ENCODE measurements around the gene MINDY1. TPM values are rescaled to one million over a fixed set of nuclear protein-coding genes. Genes with fewer than 3 reads are reported as not detected.
A peak's percentile ranks its signal among the peaks of the same experiment; 100 is the strongest.

The MINDY1 gene
- total RNA-seq, 2 experiments from 2014 or later, result 16.4 to 18.3 TPM

DNA sequence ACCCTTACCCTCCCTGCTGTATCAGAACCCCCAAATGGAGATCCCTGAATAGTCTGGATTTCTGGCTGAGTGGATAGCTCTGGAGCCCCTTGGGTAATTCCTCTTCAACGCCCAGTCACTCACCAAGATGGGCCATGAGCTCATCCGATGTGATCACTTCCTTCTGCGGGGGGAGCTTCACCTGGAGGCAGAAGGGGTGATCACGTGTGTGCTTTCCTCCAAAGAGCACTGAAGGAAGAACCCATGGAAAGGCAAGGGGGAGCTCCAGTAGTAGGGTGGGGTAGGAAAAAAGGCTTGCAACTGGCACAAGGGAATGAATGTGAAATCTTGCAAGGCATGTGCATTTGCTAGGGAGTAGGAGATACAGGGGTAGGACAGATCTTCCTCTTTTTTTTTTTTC lies 5.1 kb downstream of the MINDY1 start:
- no peak overlapping the region for H3K4me3 Mint-ChIP-seq
- H3K9me3 Mint-ChIP-seq, result no peaks in the 10 kb centered on the region
- H3K4me1 Mint-ChIP-seq (ENCODE audit: low read depth), result peaks cover 58% of the 10 kb centered on the region
- H3K36me3 Mint-ChIP-seq, result peaks cover 13% of the 10 kb centered on the region
- ChIA-PET CTCF (interaction anchor here (14.0 kb wide), 1 partner anchor 24 kb away, joined by 222 read pairs; the partner anchor contains the start of genes ANXA9 and CERS2), POLR2A (interaction anchor here (1.1 kb wide), 1 partner anchor 237 kb away, joined by 3 read pairs; no protein-coding TSS in a partner anchor)
- no peaks in the 10 kb centered on the region for H3K27me3 Mint-ChIP-seq
- DNase-seq, result no peak
- intact Hi-C loops (cut with micrococcal nuclease), result no loop called here
- no peak overlapping the region for H3K27ac Mint-ChIP-seq

DNA sequence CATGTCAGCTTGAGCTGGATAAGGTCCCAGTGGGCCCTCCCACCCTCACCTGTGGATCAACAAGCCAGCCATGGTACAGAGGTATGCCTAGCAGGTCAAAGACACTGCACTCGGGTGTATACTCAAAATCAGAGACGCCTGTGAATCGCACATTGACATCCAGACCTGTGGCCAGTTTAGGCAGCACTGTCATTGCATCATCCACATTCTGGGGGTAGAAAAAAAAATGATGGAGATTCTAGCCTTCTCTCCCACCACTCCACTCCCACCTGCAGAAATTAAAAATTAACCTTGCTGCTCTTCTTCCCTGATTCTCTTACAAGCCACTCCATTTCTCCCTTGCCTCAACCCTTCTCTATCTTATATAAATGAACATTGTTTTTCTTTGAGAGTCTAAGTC lies 6.3 kb downstream of the MINDY1 start:
- H3K9me3 Mint-ChIP-seq, result no peaks in the 10 kb centered on the region
- peaks cover 54% of the 10 kb centered on the region for H3K4me1 Mint-ChIP-seq (ENCODE audit: low read depth)
- no peaks in the 10 kb centered on the region for H3K27me3 Mint-ChIP-seq
- no peak for DNase-seq
- H3K4me3 Mint-ChIP-seq, result no peak overlapping the region
- H3K27ac Mint-ChIP-seq, result peak overlapping the region; percentile 16
- ChIA-PET CTCF (interaction anchor here (14.0 kb wide), 1 partner anchor 23 kb away, joined by 222 read pairs; the partner anchor contains the start of genes ANXA9 and CERS2), POLR2A (interaction anchor here (0.7 kb wide), 1 partner anchor 54 kb away, joined by 3 read pairs; no protein-coding TSS in a partner anchor)
- intact Hi-C loops (cut with micrococcal nuclease), result no loop called here
- peaks cover 13% of the 10 kb centered on the region for H3K36me3 Mint-ChIP-seq

DNA sequence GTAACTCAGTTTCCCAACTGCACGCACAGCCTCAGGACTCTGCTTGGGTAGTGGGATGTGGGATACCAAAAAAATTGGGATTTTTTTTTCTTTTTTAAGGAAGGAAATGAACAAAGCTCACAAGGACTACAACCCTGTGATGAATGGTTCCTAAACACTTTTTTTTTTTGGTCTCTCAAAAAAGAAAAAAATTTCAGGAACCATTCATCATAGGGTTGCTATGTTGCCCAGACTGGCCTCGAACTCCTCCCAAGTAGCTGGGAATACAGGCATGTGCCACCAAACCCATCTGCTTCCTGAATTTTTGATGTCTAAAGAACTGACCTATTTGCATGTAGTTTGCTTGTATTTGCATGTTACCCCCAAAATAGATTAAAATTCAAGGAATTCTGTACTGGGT lies 6.8 kb downstream of the MINDY1 start:
- no peak for DNase-seq
- H3K36me3 Mint-ChIP-seq, result peaks cover 13% of the 10 kb centered on the region
- peaks cover 52% of the 10 kb centered on the region for H3K4me1 Mint-ChIP-seq (ENCODE audit: low read depth)
- ChIA-PET CTCF (interaction anchor here (0.6 to 14.0 kb wide), 2 partner anchors 22 to 439 kb away, joined by 3 to 222 read pairs; partner anchors contain the start of genes ANXA9 and CERS2), POLR2A (no interaction called here)
- intact Hi-C loops (cut with micrococcal nuclease), result no loop called here
- no peak overlapping the region for H3K27ac Mint-ChIP-seq
- no peaks in the 10 kb centered on the region for H3K27me3 Mint-ChIP-seq
- H3K4me3 Mint-ChIP-seq, result no peak overlapping the region
- H3K9me3 Mint-ChIP-seq, result no peaks in the 10 kb centered on the region

DNA sequence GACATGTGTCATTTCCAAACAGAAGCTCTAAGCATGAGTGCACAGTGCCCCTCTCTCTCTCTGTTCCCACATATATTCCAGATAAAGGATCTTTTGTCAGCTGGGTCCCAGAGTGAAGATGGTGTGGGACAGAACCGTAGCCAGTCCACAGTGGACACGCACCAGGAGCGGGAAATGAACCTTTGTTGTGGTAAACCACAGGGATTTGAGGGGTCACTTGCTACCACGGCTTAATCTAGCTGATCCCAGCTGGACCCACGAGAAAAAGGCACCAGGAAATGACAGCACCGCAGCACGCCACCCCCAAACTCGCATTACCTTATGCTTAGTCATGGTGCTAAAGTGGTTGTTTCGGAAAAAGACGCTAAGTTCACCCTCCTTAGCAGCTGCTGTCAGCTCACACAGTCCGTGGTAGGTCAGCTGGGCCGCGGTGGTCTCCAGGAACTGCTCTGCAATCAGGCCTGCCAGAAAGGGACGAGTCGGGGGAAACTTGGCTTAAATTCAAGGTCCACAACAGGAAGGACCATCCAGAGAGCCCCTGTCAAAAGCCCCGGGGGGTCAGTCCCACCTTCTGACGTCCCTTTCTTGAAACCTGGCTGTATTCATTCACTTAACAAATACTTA lies 7.5 kb downstream of the MINDY1 start:
- CTCF ChIA-PET, result interaction anchor here (1.1 to 14.0 kb wide), 3 partner anchors 14 to 33 kb away, joined by 4 to 222 read pairs (median 7); partner anchors contain the start of genes ANXA9 and CERS2
- peak; percentile 47 for DNase-seq
- H3K27ac Mint-ChIP-seq, result peak overlapping the region; percentile 20
- H3K4me1 Mint-ChIP-seq (ENCODE audit: low read depth), result peaks cover 47% of the 10 kb centered on the region
- intact Hi-C loops (cut with micrococcal nuclease), result no loop called here
- no peak overlapping the region for H3K4me3 Mint-ChIP-seq
- no peaks in the 10 kb centered on the region for H3K9me3 Mint-ChIP-seq
- H3K27me3 Mint-ChIP-seq, result no peaks in the 10 kb centered on the region
- POLR2A ChIA-PET, result interaction anchor here (0.5 kb wide), 1 partner anchor 23 kb away, joined by 3 read pairs; no protein-coding TSS in a partner anchor
- peaks cover 13% of the 10 kb centered on the region for H3K36me3 Mint-ChIP-seq

DNA sequence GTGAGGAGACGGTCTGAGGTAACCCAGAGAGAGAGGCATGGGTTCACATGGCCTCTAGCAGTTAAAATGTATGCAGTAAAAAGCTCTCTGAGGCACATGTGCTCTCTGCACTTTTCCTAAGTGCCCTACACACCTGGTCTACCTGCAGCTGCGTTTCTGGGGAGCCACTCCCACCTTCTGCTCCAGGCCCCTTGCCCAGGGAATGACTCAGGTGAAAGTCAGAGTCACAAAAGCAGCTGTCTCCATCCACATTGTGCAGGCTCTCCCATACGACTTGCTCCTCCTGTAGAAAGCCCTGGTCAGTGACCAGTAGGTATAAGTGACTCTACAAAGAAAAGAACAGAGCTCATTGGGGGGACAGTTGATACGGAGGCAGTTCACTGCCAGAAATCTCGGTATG lies 8.8 kb downstream of the MINDY1 start:
- Mint-ChIP-seq H3K9me3 (no peaks in the 10 kb centered on the region), H3K27me3 (no peaks in the 10 kb centered on the region), H3K27ac (no peak overlapping the region), H3K4me1 (ENCODE audit: low read depth) (peaks cover 37% of the 10 kb centered on the region), H3K4me3 (no peak overlapping the region), H3K36me3 (peaks cover 13% of the 10 kb centered on the region)
- intact Hi-C loops (cut with micrococcal nuclease), result loop anchor here (2.0 kb wide), 1 partner anchor 19 kb away; no protein-coding TSS in a partner anchor
- CTCF ChIA-PET, result interaction anchor here (1.4 to 14.0 kb wide), 3 partner anchors 8 to 20 kb away, joined by 7 to 222 read pairs (median 10); partner anchors contain the start of genes ANXA9, CERS2 and MINDY1
- POLR2A ChIA-PET, result no interaction called here
- DNase-seq, result no peak

DNA sequence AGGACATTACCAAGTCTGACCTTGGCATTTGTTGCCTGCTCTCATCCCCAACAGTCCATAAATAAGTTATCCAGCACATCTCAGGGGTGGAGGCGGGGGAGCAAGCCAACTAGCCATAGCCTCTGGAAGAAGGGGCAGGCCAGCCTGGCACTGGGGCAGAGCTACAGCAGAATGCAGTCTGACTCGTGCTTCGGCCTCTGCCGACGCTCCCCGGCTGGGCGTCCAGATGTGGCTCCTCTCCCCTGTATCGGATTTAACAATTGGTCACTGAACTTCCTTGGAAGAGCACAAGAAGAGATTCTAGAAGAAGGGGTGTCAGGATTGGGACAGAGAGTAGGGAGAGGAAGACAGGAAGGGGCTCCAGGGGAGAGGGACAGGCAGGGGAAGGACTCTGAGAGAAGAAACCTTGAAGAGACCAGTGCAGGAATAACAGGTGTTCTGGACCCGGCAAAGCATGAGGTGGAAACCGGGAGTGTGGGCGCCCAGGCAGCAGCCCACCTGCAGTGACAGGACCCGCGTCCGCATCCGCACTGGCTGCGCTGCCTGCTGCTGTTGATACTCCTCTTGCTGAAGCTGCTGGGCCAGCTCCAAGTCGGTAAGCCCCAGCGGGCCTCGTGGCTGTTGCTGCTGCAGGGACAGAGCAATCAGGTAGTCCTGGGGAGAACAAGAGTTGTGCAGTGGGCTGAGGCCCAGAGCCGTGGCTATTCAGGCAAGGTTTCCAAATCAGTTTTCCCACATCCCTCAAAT lies 9.4 kb downstream of the MINDY1 start:
- no peak overlapping the region for H3K27ac Mint-ChIP-seq
- ChIA-PET POLR2A (no interaction called here), CTCF (interaction anchor here (1.1 to 14.0 kb wide), 7 partner anchors 8 to 40 kb away, joined by 3 to 222 read pairs (median 10); partner anchors contain the start of genes ANXA9, CERS2 and MINDY1)
- H3K27me3 Mint-ChIP-seq, result no peaks in the 10 kb centered on the region
- no peaks in the 10 kb centered on the region for H3K9me3 Mint-ChIP-seq
- intact Hi-C loops (cut with micrococcal nuclease), result loop anchor here (2.0 kb wide), 1 partner anchor 18 kb away; no protein-coding TSS in a partner anchor
- H3K4me1 Mint-ChIP-seq (ENCODE audit: low read depth), result peaks cover 31% of the 10 kb centered on the region
- peaks cover 11% of the 10 kb centered on the region for H3K36me3 Mint-ChIP-seq
- H3K4me3 Mint-ChIP-seq, result no peak overlapping the region
- no peak for DNase-seq

DNA sequence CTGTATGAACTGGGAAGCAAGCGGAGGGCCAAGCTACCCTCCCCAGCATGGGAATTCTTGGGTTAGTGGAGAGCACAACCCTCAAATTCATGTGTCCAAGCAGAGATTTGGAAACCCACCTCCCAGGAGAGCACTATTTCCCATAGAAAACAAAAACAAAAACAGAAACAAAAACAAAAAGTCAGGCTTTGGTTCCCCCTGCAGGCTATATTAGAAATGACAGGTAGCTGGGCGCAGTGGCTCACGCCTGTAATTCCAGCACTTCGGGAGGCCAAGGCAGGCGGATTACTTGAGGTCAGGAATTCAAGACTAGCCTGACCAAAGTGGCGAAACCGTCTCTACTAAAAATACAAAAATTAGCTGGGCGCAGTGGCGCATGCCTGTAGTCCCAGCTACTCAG lies 10.8 kb downstream of the MINDY1 start:
- CTCF ChIA-PET, result interaction anchor here (0.5 to 14.0 kb wide), 29 partner anchors 9 to 739 kb away, joined by 3 to 222 read pairs (median 3); partner anchors contain the start of genes ANXA9, CA14, CDC42SE1 and CERS2
- Mint-ChIP-seq H3K36me3 (peaks cover 7% of the 10 kb centered on the region), H3K27ac (no peak overlapping the region), H3K9me3 (no peaks in the 10 kb centered on the region), H3K4me3 (no peak overlapping the region), H3K27me3 (no peaks in the 10 kb centered on the region), H3K4me1 (ENCODE audit: low read depth) (peaks cover 18% of the 10 kb centered on the region)
- intact Hi-C loops (cut with micrococcal nuclease), result loop anchor here (2.0 kb wide), 1 partner anchor 17 kb away; no protein-coding TSS in a partner anchor
- POLR2A ChIA-PET, result interaction anchor here (0.9 kb wide), 1 partner anchor 10 kb away, joined by 5 read pairs; the partner anchor contains the start of gene MINDY1
- peak; percentile 41 for DNase-seq

DNA sequence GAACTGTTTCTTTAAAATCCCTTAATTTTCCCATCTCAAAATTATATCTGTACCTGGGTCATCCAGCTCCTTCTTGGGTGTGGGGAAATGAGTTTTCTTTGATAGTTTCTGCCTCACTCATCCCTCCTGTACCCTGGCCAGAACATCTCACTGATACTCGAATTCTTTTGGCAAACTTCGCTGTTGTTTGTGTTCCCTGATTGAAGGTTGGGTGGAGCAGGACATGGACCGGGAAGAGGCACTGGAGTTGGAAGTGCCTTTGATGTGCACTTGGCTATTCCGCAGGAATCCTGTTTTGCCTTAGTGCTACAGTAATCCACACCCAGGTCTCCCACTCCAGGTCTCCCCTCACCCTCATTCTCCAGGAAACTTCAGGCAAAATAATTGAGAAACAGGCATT lies 11.2 kb downstream of the MINDY1 start:
- ChIA-PET POLR2A (interaction anchor here (0.9 kb wide), 1 partner anchor 11 kb away, joined by 5 read pairs; the partner anchor contains the start of gene MINDY1), CTCF (interaction anchor here (0.6 to 14.0 kb wide), 22 partner anchors 9 to 787 kb away, joined by 3 to 222 read pairs (median 4); partner anchors contain the start of genes ANXA9, CDC42SE1, CERS2 and GOLPH3L)
- peaks cover 16% of the 10 kb centered on the region for H3K4me1 Mint-ChIP-seq (ENCODE audit: low read depth)
- H3K27ac Mint-ChIP-seq, result no peak overlapping the region
- intact Hi-C loops (cut with micrococcal nuclease), result no loop called here
- no peak overlapping the region for H3K4me3 Mint-ChIP-seq
- no peaks in the 10 kb centered on the region for H3K9me3 Mint-ChIP-seq
- H3K36me3 Mint-ChIP-seq, result peaks cover 7% of the 10 kb centered on the region
- DNase-seq, result no peak
- no peaks in the 10 kb centered on the region for H3K27me3 Mint-ChIP-seq

DNA sequence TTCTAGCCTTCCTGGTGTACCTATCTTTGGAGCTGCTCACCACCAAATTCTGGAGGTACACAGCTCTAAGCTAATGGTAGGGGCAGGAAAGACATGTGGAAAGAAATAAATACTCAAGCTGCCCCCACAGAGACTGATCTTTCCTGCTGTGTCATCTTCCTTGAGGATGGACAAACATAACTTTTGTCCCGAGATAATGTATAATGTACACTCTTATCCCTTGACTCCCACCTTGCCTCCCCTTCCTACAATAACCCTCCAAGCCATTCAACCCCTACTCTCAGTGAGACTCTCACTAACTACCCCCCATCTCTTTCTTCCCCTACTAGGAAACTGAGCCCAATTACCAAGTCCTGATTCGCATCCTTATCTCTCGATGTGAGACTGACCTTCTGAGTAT lies 12.5 kb downstream of the MINDY1 start:
- ChIA-PET POLR2A (no interaction called here), CTCF (interaction anchor here (0.6 to 14.0 kb wide), 7 partner anchors 8 to 435 kb away, joined by 3 to 222 read pairs (median 4); partner anchors contain the start of genes ANXA9, CERS2, GOLPH3L and MINDY1)
- Mint-ChIP-seq H3K4me1 (ENCODE audit: low read depth) (peaks cover 8% of the 10 kb centered on the region), H3K27me3 (no peaks in the 10 kb centered on the region), H3K4me3 (no peak overlapping the region), H3K9me3 (no peaks in the 10 kb centered on the region), H3K27ac (no peak overlapping the region), H3K36me3 (peaks cover 7% of the 10 kb centered on the region)
- intact Hi-C loops (cut with micrococcal nuclease), result no loop called here
- DNase-seq, result no peak

DNA sequence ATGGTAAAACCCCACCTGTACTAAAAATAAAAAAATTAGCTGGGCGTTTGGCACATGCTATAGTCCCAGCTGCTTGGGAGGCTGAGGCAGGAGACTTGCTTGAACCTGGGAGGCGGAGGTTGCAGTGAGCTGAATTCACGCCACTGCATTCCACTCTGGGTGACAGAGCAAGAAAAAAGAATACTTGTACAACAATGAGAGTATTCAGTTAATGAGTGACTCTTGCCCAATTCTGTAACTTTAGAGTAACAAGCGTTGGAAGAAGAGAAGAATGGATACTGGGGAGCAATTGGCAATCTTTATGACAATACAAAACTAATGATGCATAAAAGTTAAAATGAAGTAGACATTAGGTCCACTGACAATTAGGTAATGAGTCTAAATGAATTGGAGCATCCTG lies 14.1 kb downstream of the MINDY1 start:
- no peak for DNase-seq
- CTCF ChIA-PET, result no interaction called here
- POLR2A ChIA-PET, result no interaction called here
- H3K27ac Mint-ChIP-seq, result no peak overlapping the region
- intact Hi-C loops (cut with micrococcal nuclease), result no loop called here
- no peak overlapping the region for H3K4me3 Mint-ChIP-seq
- peaks cover 8% of the 10 kb centered on the region for H3K4me1 Mint-ChIP-seq (ENCODE audit: low read depth)
- no peaks in the 10 kb centered on the region for H3K27me3 Mint-ChIP-seq
- peaks cover 5% of the 10 kb centered on the region for H3K36me3 Mint-ChIP-seq
- no peaks in the 10 kb centered on the region for H3K9me3 Mint-ChIP-seq

DNA sequence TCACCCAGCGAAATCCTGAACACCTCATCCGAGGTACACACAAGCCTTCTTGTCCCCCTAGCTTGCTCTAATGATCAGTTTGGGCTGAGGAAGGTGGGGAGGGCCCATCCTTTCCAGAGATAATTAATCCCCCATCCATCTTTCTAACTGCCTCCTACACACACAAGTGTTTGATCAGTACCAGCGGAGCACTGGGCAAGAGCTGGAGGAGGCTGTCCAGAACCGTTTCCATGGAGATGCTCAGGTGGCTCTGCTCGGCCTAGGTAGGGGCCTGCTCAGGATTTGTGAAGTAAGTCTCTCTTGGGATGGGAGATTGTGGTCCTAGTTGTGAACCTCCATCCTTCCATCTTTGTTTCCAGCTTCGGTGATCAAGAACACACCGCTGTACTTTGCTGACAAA lies 18.8 kb downstream of the MINDY1 start:
- Mint-ChIP-seq H3K9me3 (no peaks in the 10 kb centered on the region), H3K36me3 (no peaks in the 10 kb centered on the region), H3K4me1 (ENCODE audit: low read depth) (peaks cover 3% of the 10 kb centered on the region), H3K27me3 (no peaks in the 10 kb centered on the region), H3K4me3 (no peak overlapping the region), H3K27ac (no peak overlapping the region)
- intact Hi-C loops (cut with micrococcal nuclease), result no loop called here
- CTCF ChIA-PET, result interaction anchor here (1.5 kb wide), 1 partner anchor 18 kb away, joined by 9 read pairs; no protein-coding TSS in a partner anchor
- no peak for DNase-seq
- POLR2A ChIA-PET, result no interaction called here
